Smooth muscle cell (in vitro differentiated cells): ENCODE data around the gene GCNT4. TPM values are rescaled to one million over a fixed set of nuclear protein-coding genes. Genes with fewer than 3 reads are reported as not detected.

Source experiments
- DNase-seq: peaks from one replicate; lab custom pipeline; 2025; ENCODE audit not compliant: unreplicated experiment; lab: John Stamatoyannopoulos, UW
- H2AFZ ChIP-seq: fragments of 200-600 bp; sonication (generic); 2 replicates; pipeline ENCODE4 v1.6.0; 2016; ENCODE audit warnings: antibody characterized with exemption, low read depth, mild to moderate bottlenecking
- H3F3A ChIP-seq: fragments of 200-600 bp; sonication (generic); 2 replicates; pipeline ENCODE4 v1.6.0; 2017; ENCODE audit warnings: antibody characterized with exemption, low read depth
- H3K27ac ChIP-seq: fragments of 200-600 bp; sonication (generic); 2 replicates; pipeline ENCODE4 v1.5.1; 2016; ENCODE audit warnings: low read depth, mild to moderate bottlenecking
- H3K27me3 ChIP-seq: fragments of 200-600 bp; sonication (generic); 2 replicates; pipeline ENCODE4 v1.6.1; 2016; ENCODE audit warnings: low read depth, mild to moderate bottlenecking
- H3K36me3 ChIP-seq: fragments of 200-600 bp; sonication (generic); 2 replicates; pipeline ENCODE4 v1.5.1; 2016; ENCODE audit warnings: low read depth
- H3K4me1 ChIP-seq: fragments of 200-600 bp; sonication (generic); 2 replicates; pipeline ENCODE4 v1.5.1; 2016; ENCODE audit warnings: low read depth
- H3K4me2 ChIP-seq: fragments of 200-600 bp; sonication (generic); 2 replicates; pipeline ENCODE4 v1.6.0; 2016; ENCODE audit warnings: mild to moderate bottlenecking
- H3K4me3 ChIP-seq: fragments of 200-600 bp; sonication (generic); 2 replicates; pipeline ENCODE4 v1.5.1; 2016; ENCODE audit warnings: mild to moderate bottlenecking
- H3K79me2 ChIP-seq: fragments of 200-600 bp; sonication (generic); 2 replicates; pipeline ENCODE4 v1.6.0; 2016; ENCODE audit warnings: low read depth, mild to moderate bottlenecking
- H3K9ac ChIP-seq: fragments of 200-600 bp; sonication (generic); 2 replicates; pipeline ENCODE4 v1.6.0; 2016; ENCODE audit warnings: low read depth
- H3K9me3 ChIP-seq: fragments of 200-600 bp; sonication (generic); replicated peaks from 2 replicates; pipeline ENCODE4 v1.5.1; 2016; ENCODE audit warnings: low read depth
- H4K20me1 ChIP-seq: fragments of 200-600 bp; sonication (generic); 2 replicates; pipeline ENCODE4 v1.6.0; 2016; ENCODE audit warnings: low read depth
- WGBS: methylation state at CpG from one replicate; pipeline ENCODE4 v1.1.7; 2016; ENCODE audit warnings: low lambda C conversion rate; 5-methylcytosine and 5-hydroxymethylcytosine counted together
- polyA plus RNA-seq: library from polyadenylated mRNA; unstranded; fragments of >200 nt; fragmentation: Nextera tagmentation; extraction: Ambion mirVana; gene quantifications from 2 replicates; pipeline ENCODE4 v1.2.1, GENCODE V29; 2016
- total RNA-seq: library from RNA; depleted of rRNA; stranded (reverse); fragments of >200 nt; gene quantifications from 2 replicates; pipeline ENCODE4 v1.2.3, GENCODE V29; 2014
- TF ChIP-seq, protein P1 (sequence below): fragments of 200-600 bp; sonication (generic); IDR thresholded peaks from 2 replicates; pipeline ENCODE4 v1.5.1; 2017; ENCODE audit warnings: borderline replicate concordance, mild to moderate bottlenecking, antibody characterized with exemption; ENCODE audit not compliant: insufficient read depth, poor library complexity, severe bottlenecking

Gene GCNT4
- total and polyA plus RNA-seq, 2 experiments from 2014 or later: 0.54 to 15.6 TPM

GRCh38 chr5:75062925-75063531 is 10.7 kb upstream of the GCNT4 start:
- no peak for DNase-seq
- no peaks in the 10 kb centered on the region for H3K79me2 ChIP-seq
- H2AFZ ChIP-seq: no peak overlapping the region
- 91% methylated on average over 2 of the region's 2 CpGs for WGBS
- H3K4me3 ChIP-seq: no peak overlapping the region
- no peaks in the 10 kb centered on the region for H3F3A ChIP-seq
- no peaks in the 10 kb centered on the region for H3K27me3 ChIP-seq
- H4K20me1 ChIP-seq: no peaks in the 10 kb centered on the region
- TF ChIP-seq, protein P1, sequence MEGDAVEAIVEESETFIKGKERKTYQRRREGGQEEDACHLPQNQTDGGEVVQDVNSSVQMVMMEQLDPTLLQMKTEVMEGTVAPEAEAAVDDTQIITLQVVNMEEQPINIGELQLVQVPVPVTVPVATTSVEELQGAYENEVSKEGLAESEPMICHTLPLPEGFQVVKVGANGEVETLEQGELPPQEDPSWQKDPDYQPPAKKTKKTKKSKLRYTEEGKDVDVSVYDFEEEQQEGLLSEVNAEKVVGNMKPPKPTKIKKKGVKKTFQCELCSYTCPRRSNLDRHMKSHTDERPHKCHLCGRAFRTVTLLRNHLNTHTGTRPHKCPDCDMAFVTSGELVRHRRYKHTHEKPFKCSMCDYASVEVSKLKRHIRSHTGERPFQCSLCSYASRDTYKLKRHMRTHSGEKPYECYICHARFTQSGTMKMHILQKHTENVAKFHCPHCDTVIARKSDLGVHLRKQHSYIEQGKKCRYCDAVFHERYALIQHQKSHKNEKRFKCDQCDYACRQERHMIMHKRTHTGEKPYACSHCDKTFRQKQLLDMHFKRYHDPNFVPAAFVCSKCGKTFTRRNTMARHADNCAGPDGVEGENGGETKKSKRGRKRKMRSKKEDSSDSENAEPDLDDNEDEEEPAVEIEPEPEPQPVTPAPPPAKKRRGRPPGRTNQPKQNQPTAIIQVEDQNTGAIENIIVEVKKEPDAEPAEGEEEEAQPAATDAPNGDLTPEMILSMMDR: no peak
- no peaks in the 10 kb centered on the region for H3K9me3 ChIP-seq
- no peaks in the 10 kb centered on the region for H3K36me3 ChIP-seq
- H3K9ac ChIP-seq: no peak overlapping the region
- H3K4me2 ChIP-seq: no peak overlapping the region
- no peaks in the 10 kb centered on the region for H3K4me1 ChIP-seq
- no peak overlapping the region for H3K27ac ChIP-seq

DNA sequence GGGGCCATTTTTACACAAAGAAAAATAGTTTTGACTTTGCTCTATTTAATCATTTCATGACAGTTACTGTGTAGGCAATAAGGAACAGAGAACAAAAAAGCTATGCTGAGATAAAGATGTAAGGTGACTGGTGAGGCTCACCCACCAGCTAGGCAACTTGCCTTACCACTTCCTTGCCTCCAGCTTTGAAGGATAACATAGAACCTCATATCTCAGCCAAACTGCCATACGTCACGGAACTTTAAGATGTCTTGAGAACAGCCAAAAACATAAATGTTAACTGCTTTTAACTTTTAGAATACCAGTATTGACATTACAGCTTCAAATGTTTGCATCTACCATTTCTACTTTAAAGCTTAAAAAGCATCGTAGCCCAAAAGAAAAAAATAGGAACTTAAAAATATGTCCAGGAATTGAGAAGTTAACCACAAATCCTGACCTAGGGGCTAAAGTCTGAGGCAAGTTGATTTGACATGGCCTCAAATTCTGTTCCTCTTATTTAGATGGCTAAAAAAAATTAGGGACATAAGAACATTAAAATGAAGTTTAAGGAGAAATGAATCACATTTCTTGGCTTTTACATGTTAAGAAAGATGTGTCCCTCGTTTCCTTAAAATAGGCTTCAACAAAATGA is 7.7 kb upstream of the GCNT4 start:
- Histone ChIP-seq H3K9ac (no peak overlapping the region), H3K4me2 (no peak overlapping the region), H3K4me3 (no peak overlapping the region), H3F3A (peaks cover 5% of the 10 kb centered on the region), H3K9me3 (no peaks in the 10 kb centered on the region), H3K79me2 (no peaks in the 10 kb centered on the region), H3K27ac (no peak overlapping the region), H3K27me3 (no peaks in the 10 kb centered on the region), H3K4me1 (peaks cover 6% of the 10 kb centered on the region), H2AFZ (no peak overlapping the region), H3K36me3 (no peaks in the 10 kb centered on the region), H4K20me1 (no peaks in the 10 kb centered on the region)
- TF ChIP-seq, protein P1: no peak
- 87% methylated on average over 4 of the region's 4 CpGs for WGBS
- DNase-seq: no peak

DNA sequence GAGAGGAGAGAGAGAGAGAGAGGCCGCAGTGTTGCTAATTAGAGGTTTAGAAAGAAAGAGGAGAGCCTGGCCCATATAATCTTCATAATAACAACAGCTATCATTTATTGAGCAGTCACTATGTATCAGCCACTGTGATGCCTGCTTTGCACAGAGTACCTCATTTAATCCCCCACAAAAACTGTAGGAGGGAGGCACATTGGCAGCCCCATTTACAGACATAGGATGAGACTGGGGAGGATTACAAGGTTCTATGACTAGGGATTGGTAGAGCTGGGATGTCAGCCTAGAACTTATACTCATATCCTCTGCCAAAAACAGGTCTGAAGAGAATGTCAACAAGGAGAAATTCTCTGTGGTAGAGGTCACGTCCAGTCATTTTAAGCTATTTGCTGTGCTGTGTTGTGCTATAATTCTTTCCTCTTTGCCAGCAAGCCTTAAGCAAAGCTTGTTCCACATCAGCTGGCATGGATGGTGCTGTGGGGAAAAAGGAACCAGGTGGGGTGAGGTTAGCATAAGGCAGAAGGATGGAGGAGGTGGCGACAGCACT is 6.7 kb upstream of the GCNT4 start:
- Histone ChIP-seq H3F3A (peaks cover 14% of the 10 kb centered on the region), H3K9ac (no peak overlapping the region), H3K9me3 (no peaks in the 10 kb centered on the region), H3K27me3 (no peaks in the 10 kb centered on the region), H3K36me3 (no peaks in the 10 kb centered on the region), H3K4me1 (peaks cover 15% of the 10 kb centered on the region), H4K20me1 (no peaks in the 10 kb centered on the region), H3K27ac (no peak overlapping the region), H2AFZ (no peak overlapping the region), H3K79me2 (no peaks in the 10 kb centered on the region), H3K4me2 (no peak overlapping the region), H3K4me3 (no peak overlapping the region)
- 87% methylated on average over 3 of the region's 3 CpGs for WGBS
- TF ChIP-seq, protein P1: no peak
- DNase-seq: no peak
